HepG2 (cell line): Measurements from ENCODE around the gene ALG14. TPM values are rescaled to one million over a fixed set of nuclear protein-coding genes. Genes with fewer than 3 reads are reported as not detected.

Experiments used
- ATAC-seq: fragments of 200-7000 bp; cut with Tn5 transposase; 3 replicates; pipeline ENCODE4 v1.9.1; 2020; ENCODE audit warnings: mild to moderate bottlenecking, moderate library complexity
- BruUV-seq: library from RNA; stranded (reverse); fragments of 400-500 nt; replicated peaks from 2 replicates; lab custom pipeline; 2021; lab: Mats Ljungman, UMichigan
- CTCF ChIA-PET: fragments of 300-600 bp; formaldehyde crosslinking; extraction: SDS; loops from one replicate; lab custom pipeline; 2021; ENCODE audit warnings: low total read pairs, inconsistent platforms, low intra/inter-chr PET ratio; lab: Yijun Ruan, JAX
- POLR2A ChIA-PET: fragments of 350-600 bp; sonication (Branson Sonifier 250); formaldehyde crosslinking; loops from one replicate; lab custom pipeline; 2020; ENCODE audit warnings: antibody characterized with exemption, inconsistent platforms; lab: Yijun Ruan, JAX
- DNase-seq: peaks from one replicate; pipeline ENCODE4 v3.0.0-alpha.2; 2015; ENCODE audit warnings: low spot score
- FAIRE-seq: peaks from 3 replicates; lab custom pipeline; 2011; peaks lifted over from hg19 to GRCh38; lab: Jason Lieb, UNC
- H2AFZ ChIP-seq: one replicate; pipeline ENCODE4 v1.6.1; 2011; ENCODE audit warnings: low read length, inconsistent platforms
- H3K27ac ChIP-seq: fragments of 300-600 bp; 3 replicates; pipeline ENCODE4 v1.8.0; 2011; ENCODE audit warnings: mixed run types, mild to moderate bottlenecking, mixed read lengths, low read length, inconsistent platforms; ENCODE audit not compliant: insufficient read depth; ENCODE audit errors: extremely low read length
- H3K27me3 ChIP-seq, 2 experiments: fragments of 200-600 bp in 1 of 2; 2 replicates in 1 of 2; 3 replicates in 1 of 2; pipeline versions ENCODE4 v1.6.0 to v1.8.0; 2011; ENCODE audit warnings: low read length in 2 of 2, mild to moderate bottlenecking in 2 of 2, moderate library complexity in 2 of 2, inconsistent platforms in 1 of 2; ENCODE audit not compliant: insufficient read depth in 2 of 2, control insufficient read depth in 1 of 2
- H3K36me3 ChIP-seq, 2 experiments: fragments of 200-600 bp in 1 of 2; replicated peaks in 1 of 2; 2 replicates in 1 of 2; 3 replicates in 1 of 2; pipeline versions ENCODE4 v1.5.1 to v1.8.0; 2011; ENCODE audit warnings: low read length in 2 of 2, inconsistent platforms in 1 of 2; ENCODE audit not compliant: insufficient read depth in 2 of 2, control insufficient read depth in 1 of 2
- H3K4me1 ChIP-seq: 2 replicates; pipeline ENCODE4 v1.5.1; 2012; ENCODE audit warnings: low read length, inconsistent platforms; ENCODE audit not compliant: insufficient read depth
- H3K4me2 ChIP-seq: 2 replicates; pipeline ENCODE4 v1.6.0; 2011; ENCODE audit warnings: low read depth, low read length, inconsistent platforms
- H3K4me3 ChIP-seq, 3 experiments: fragments of 200-600 bp in 1 of 3; sonication (generic), shearing (Covaris generic) in 1 of 3; replicated peaks in 1 of 3; 2 replicates each; pipeline ENCODE4 v1.5.1; 2011 to 2016; ENCODE audit warnings: low read length in 3 of 3, inconsistent platforms in 2 of 3, low read depth in 2 of 3, mild to moderate bottlenecking in 2 of 3, control low read depth in 1 of 3, mixed read lengths in 1 of 3; ENCODE audit not compliant: insufficient read depth in 1 of 3
- H3K79me2 ChIP-seq: one replicate; pipeline ENCODE4 v1.6.1; 2011; ENCODE audit warnings: low read length, inconsistent platforms; ENCODE audit not compliant: insufficient read depth
- H3K9ac ChIP-seq: 2 replicates; pipeline ENCODE4 v1.6.0; 2011; ENCODE audit warnings: mild to moderate bottlenecking, low read depth, low read length, inconsistent platforms; ENCODE audit not compliant: insufficient read depth
- H3K9me3 ChIP-seq: 2 replicates; pipeline ENCODE4 v1.5.1; 2012; ENCODE audit warnings: mild to moderate bottlenecking, low read length
- H4K20me1 ChIP-seq: 2 replicates; pipeline ENCODE4 v1.6.0; 2011; ENCODE audit warnings: inconsistent platforms, mild to moderate bottlenecking, low read length, moderate library complexity; ENCODE audit not compliant: insufficient read depth
- CBX1 ChIP-seq: IDR thresholded peaks from one replicate; pipeline ENCODE4 v1.6.1; 2016; ENCODE audit warnings: antibody characterized with exemption, low read depth
- CC2D1A ChIP-seq: sonication (generic); formaldehyde crosslinking; IDR thresholded peaks from 2 replicates; pipeline ENCODE4 v1.8.1; 2023; ENCODE audit warnings: mild to moderate bottlenecking, missing genetic modification reagents
- CEBPZ ChIP-seq: IDR thresholded peaks from 2 replicates; pipeline ENCODE4 v1.6.1; 2012; ENCODE audit warnings: low read length, improper control_type of control experiment
- ETV6 ChIP-seq: sonication (generic); formaldehyde crosslinking; conservative IDR thresholded peaks from 2 replicates; pipeline ENCODE4 v1.4.0; 2020; ENCODE audit warnings: missing genetic modification reagents
- FOXO4 ChIP-seq: sonication (generic); formaldehyde crosslinking; conservative IDR thresholded peaks from 2 replicates; pipeline ENCODE4 v1.8.1; 2023; ENCODE audit warnings: missing genetic modification reagents
- KDM2A ChIP-seq: sonication (generic); formaldehyde crosslinking; IDR thresholded peaks from 2 replicates; pipeline ENCODE4 v1.4.0; 2020; ENCODE audit warnings: low read depth, missing genetic modification reagents, borderline replicate concordance
- NR2F1 ChIP-seq, 2 experiments: fragments of 450-650 bp in 1 of 2; formaldehyde crosslinking in 1 of 2; IDR thresholded peaks; 2 replicates each; pipeline versions ENCODE4 v1.5.0 to v1.6.1; 2016 to 2020; ENCODE audit warnings: mild to moderate bottlenecking in 1 of 2, missing compliant biosample characterization in 1 of 2, missing genetic modification reagents in 1 of 2, moderate library complexity in 1 of 2
- POLR2A ChIP-seq, 2 experiments: IDR thresholded peaks; 2 replicates each; pipeline ENCODE4 v1.6.1; 2011; ENCODE audit warnings: low read depth in 2 of 2, low read length in 2 of 2, mild to moderate bottlenecking in 1 of 2, moderate library complexity in 1 of 2; ENCODE audit not compliant: insufficient read depth in 1 of 2
- PRDM15 ChIP-seq: sonication (generic); formaldehyde crosslinking; IDR thresholded peaks from 2 replicates; pipeline ENCODE4 v1.4.0; 2020; ENCODE audit warnings: missing genetic modification reagents
- ZMAT3 ChIP-seq: sonication (generic); formaldehyde crosslinking; conservative IDR thresholded peaks from 2 replicates; pipeline ENCODE4 v1.7.0; 2021; ENCODE audit warnings: missing genetic modification reagents
- ZNF10 ChIP-seq: sonication (generic); formaldehyde crosslinking; IDR thresholded peaks from 2 replicates; pipeline ENCODE4 v1.4.0; 2020; ENCODE audit warnings: mild to moderate bottlenecking, low read depth, missing genetic modification reagents, borderline replicate concordance
- ZNF207 ChIP-seq: fragments of 450-650 bp; IDR thresholded peaks from 2 replicates; pipeline ENCODE4 v1.6.1; 2016; ENCODE audit warnings: antibody characterized with exemption, borderline replicate concordance
- ZNF737 ChIP-seq: sonication (generic); formaldehyde crosslinking; IDR thresholded peaks from 2 replicates; pipeline ENCODE4 v1.5.0; 2020; ENCODE audit warnings: missing genetic modification reagents, mild to moderate bottlenecking, borderline replicate concordance
- WGBS: methylation state at CpG from one replicate; pipeline ENCODE4 v1.1.6; 2017; ENCODE audit warnings: low lambda C conversion rate; 5-methylcytosine and 5-hydroxymethylcytosine counted together
- in situ Hi-C: cut with HindIII; loops from 2 replicates; pipeline ENCODE4 v1.10.0; 2017; ENCODE audit warnings: low pct_unique_long_range_greater_than_20kb; ENCODE audit not compliant: extremely low pct_ligation_motif_present
- intact Hi-C: fragments of 100-400 bp; cut with micrococcal nuclease; formaldehyde crosslinking; loops from one replicate; pipeline ENCODE4 v1.10.0; 2022; ENCODE audit not compliant: unreplicated experiment
- polyA plus RNA-seq, 8 experiments: library from polyadenylated mRNA; depleted of rRNA in 3 of 8; stranded (reverse) in 7 of 8; unstranded in 1 of 8; fragments of >200 nt; fragmentation: Illumina TruSeq in 4 of 8; extraction: Trizol in 4 of 8; gene quantifications; 2 replicates each; pipeline versions ENCODE4 v1.2.1 to v1.2.3, GENCODE V29; 2011 to 2016; ENCODE audit warnings: low read depth in 4 of 8, missing spikeins in 1 of 8, mixed read lengths in 1 of 8; ENCODE audit not compliant: insufficient read depth in 1 of 8
- total RNA-seq, 5 experiments: library from RNA; depleted of rRNA; stranded (reverse); fragments of >200 nt; fragmentation: Illumina TruSeq; extraction: Trizol; gene quantifications; 2 replicates each; pipeline ENCODE4 v1.2.3, GENCODE V29; 2016; ENCODE audit warnings: low read depth in 1 of 5
- TF ChIP-seq, protein P1 (sequence below): fragments of 450-650 bp; IDR thresholded peaks from 2 replicates; pipeline ENCODE4 v1.6.1; 2017; ENCODE audit warnings: mild to moderate bottlenecking

ALG14 gene
- total and polyA plus RNA-seq, 2 of the 13 experiments (the other 11 are each of a cell fraction or from before 2014, with no cell fraction given): 4.5 to 12.7 TPM

GRCh38 chr1:95034506-95034905 lies 38.2 kb downstream of the ALG14 start:
- no peak overlapping the region for H2AFZ ChIP-seq
- no peak overlapping the region for H3K4me3 ChIP-seq
- no peaks in the 10 kb centered on the region for H3K27me3 ChIP-seq
- H3K36me3 ChIP-seq: no peaks in the 10 kb centered on the region; a peak in 1 of 5 replicates
- no peaks in the 10 kb centered on the region for H3K4me1 ChIP-seq
- H3K9me3 ChIP-seq: no peaks in the 10 kb centered on the region
- no peak for ATAC-seq
- 96% methylated on average over 1 of the region's 1 CpG for WGBS
- ChIA-PET POLR2A (no interaction called here), CTCF (no interaction called here)
- BruUV-seq: no TSS peak
- intact Hi-C loops (no loop called here), in situ Hi-C loops (loop anchor here (25.0 kb wide), 1 partner anchor 497 kb away; the partner anchor contains the start of gene F3)
- no peak overlapping the region for H3K4me2 ChIP-seq
- no peak overlapping the region for H3K9ac ChIP-seq
- no peaks in the 10 kb centered on the region for H3K79me2 ChIP-seq
- no peak for FAIRE-seq
- H4K20me1 ChIP-seq: no peaks in the 10 kb centered on the region
- no peak overlapping the region for H3K27ac ChIP-seq
- no peak for DNase-seq
- TF ChIP-seq, protein P1, sequence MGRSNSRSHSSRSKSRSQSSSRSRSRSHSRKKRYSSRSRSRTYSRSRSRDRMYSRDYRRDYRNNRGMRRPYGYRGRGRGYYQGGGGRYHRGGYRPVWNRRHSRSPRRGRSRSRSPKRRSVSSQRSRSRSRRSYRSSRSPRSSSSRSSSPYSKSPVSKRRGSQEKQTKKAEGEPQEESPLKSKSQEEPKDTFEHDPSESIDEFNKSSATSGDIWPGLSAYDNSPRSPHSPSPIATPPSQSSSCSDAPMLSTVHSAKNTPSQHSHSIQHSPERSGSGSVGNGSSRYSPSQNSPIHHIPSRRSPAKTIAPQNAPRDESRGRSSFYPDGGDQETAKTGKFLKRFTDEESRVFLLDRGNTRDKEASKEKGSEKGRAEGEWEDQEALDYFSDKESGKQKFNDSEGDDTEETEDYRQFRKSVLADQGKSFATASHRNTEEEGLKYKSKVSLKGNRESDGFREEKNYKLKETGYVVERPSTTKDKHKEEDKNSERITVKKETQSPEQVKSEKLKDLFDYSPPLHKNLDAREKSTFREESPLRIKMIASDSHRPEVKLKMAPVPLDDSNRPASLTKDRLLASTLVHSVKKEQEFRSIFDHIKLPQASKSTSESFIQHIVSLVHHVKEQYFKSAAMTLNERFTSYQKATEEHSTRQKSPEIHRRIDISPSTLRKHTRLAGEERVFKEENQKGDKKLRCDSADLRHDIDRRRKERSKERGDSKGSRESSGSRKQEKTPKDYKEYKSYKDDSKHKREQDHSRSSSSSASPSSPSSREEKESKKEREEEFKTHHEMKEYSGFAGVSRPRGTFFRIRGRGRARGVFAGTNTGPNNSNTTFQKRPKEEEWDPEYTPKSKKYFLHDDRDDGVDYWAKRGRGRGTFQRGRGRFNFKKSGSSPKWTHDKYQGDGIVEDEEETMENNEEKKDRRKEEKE: no peak
- TF ChIP-seq CC2D1A (CRISPR knock-in tag) (no peak), NR2F1 (CRISPR knock-in tag; IDR thresholded peaks at IDR 0.05) (no peak), PRDM15 (CRISPR knock-in tag) (no peak), CBX1 (no peak), KDM2A (CRISPR knock-in tag) (no peak), FOXO4 (CRISPR knock-in tag) (no peak), ZNF207 (no peak), ZMAT3 (no peak), ZNF10 (CRISPR knock-in tag) (no peak), CEBPZ (no peak), ZNF737 (CRISPR knock-in tag) (no peak), ETV6 (CRISPR knock-in tag) (no peak), POLR2A (IDR thresholded peaks at IDR 0.05; ENCODE audit: insufficient read depth in 1 of 2, low read depth in 2 of 2, low read length in 2 of 2) (no peak)
